Heart left ventricle (tissue), 13 donors: Measurements from ENCODE around the gene SLC7A6OS.

Source experiments
- POLR2A ChIP-seq, 2 donors: fragments of 450-650 bp; IDR thresholded peaks; one replicate each; pipeline ENCODE4 v1.6.1; 2017; ENCODE audit warnings: antibody characterized with exemption in 2 of 2, mild to moderate bottlenecking in 2 of 2, moderate library complexity in 2 of 2
- TF ChIP-seq, protein P1 (sequence below), 12 donors: fragments of 200-600 bp; sonication (generic) in 4 of 12; IDR thresholded peaks; one replicate each; pipeline versions ENCODE4 v1.5.0 to v1.8.0; 2018 to 2022; ENCODE audit warnings: antibody characterized with exemption in 12 of 12, mild to moderate bottlenecking in 5 of 12
- donor health status: ischemic (EF 13 %, LVEDD 7.1; RV severe dilation, severe dysfunction).
- donor health status: DM: no; HTN: yes; CAD: no.
- donor health status: DM: no; HTN: no; CAD: no.
- donor health status: ischemic (EF 25% LVEDD 6.9; RV normal size, moderate dysfunction).
- donor health status: ischemic (EF 25% LVEDD 5.7; RV mildly dilated, moderate dysfunction).
- donor health status: ischemic (EF 35%, LVEDD 5.7; RV mildly dilated, moderate dysfunction).
- donor health status: nonischemic (EF 11% LVEDD 7.7; RV severe dilation, severe dysfunction).
- donor health status: DM: yes; HTN: yes; CAD: no.
- donor health status: PGD.
- donor health status: ischemic (EF 29% LVEDD 5.4; RV normal size, mild dysfunction).
- donor health status: nonischemic (EF 23%, LVEDD 6.1; RV moderate dilation, normal function).

DNA sequence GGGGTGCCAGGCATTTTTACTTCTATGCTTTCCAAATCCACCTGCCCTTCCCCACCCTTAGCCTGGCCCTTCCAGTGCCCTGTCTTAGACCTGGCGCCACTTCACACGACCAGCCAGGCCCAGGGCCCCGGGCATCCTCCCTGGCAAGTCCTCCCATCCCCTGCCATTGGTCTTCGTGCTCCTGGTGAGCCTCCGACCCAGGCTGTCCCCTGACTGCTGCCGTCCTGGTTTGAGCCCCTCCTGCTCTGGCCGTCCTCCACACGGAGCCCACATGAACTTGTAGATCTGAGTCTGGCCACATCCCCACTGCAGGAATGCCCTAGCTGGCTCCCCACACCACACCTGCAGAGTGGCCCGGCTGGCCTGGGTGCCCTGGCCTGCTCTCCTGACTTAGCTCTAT is 44.1 kb upstream of the SLC7A6OS start:
- TF ChIP-seq, protein P1, sequence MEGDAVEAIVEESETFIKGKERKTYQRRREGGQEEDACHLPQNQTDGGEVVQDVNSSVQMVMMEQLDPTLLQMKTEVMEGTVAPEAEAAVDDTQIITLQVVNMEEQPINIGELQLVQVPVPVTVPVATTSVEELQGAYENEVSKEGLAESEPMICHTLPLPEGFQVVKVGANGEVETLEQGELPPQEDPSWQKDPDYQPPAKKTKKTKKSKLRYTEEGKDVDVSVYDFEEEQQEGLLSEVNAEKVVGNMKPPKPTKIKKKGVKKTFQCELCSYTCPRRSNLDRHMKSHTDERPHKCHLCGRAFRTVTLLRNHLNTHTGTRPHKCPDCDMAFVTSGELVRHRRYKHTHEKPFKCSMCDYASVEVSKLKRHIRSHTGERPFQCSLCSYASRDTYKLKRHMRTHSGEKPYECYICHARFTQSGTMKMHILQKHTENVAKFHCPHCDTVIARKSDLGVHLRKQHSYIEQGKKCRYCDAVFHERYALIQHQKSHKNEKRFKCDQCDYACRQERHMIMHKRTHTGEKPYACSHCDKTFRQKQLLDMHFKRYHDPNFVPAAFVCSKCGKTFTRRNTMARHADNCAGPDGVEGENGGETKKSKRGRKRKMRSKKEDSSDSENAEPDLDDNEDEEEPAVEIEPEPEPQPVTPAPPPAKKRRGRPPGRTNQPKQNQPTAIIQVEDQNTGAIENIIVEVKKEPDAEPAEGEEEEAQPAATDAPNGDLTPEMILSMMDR (IDR thresholded peaks at IDR 0.05), result no peak
- no peak for TF ChIP-seq POLR2A (IDR thresholded peaks at IDR 0.05)
